Measurements from ENCODE around the gene C10orf120.

Gene C10orf120

GRCh38 chr10:122658356-122659049 lies 41.1 kb downstream of the C10orf120 start:
- no peak for TF ChIP-seq CTCF (conservative IDR thresholded peaks at IDR 0.05; ENCODE audit: low read depth, low read length)
- H3K4me3 ChIP-seq (ENCODE audit: low read depth, low read length): no peak overlapping the region
- no peak for DNase-seq (ENCODE audit: low read depth)

- DNase-seq (ENCODE audit: low read depth): no peak
- no peak overlapping the region for H3K4me3 ChIP-seq (ENCODE audit: low read depth, low read length)
- no peak for TF ChIP-seq CTCF (conservative IDR thresholded peaks at IDR 0.05; ENCODE audit: low read depth, low read length)
Observed at GRCh38 chr10:122657729-122658128, 41.9 kb downstream of the C10orf120 start.

- TF ChIP-seq CTCF (conservative IDR thresholded peaks at IDR 0.05; ENCODE audit: low read depth, low read length): no peak
- DNase-seq (ENCODE audit: low read depth): no peak
- no peak overlapping the region for H3K4me3 ChIP-seq (ENCODE audit: low read depth, low read length)
Observed at GRCh38 chr10:122657255-122657654, 42.4 kb downstream of the C10orf120 start.

- H3K4me3 ChIP-seq (ENCODE audit: low read depth, low read length): no peak overlapping the region
- no peak for DNase-seq (ENCODE audit: low read depth)
- TF ChIP-seq CTCF (conservative IDR thresholded peaks at IDR 0.05; ENCODE audit: low read depth, low read length): no peak
Observed at GRCh38 chr10:122656741-122657140, 42.9 kb downstream of the C10orf120 start.

GRCh38 chr10:122656308-122656705 lies 43.3 kb downstream of the C10orf120 start:
- no peak for TF ChIP-seq CTCF (conservative IDR thresholded peaks at IDR 0.05; ENCODE audit: low read depth, low read length)
- DNase-seq (ENCODE audit: low read depth): no peak
- H3K4me3 ChIP-seq (ENCODE audit: low read depth, low read length): no peak overlapping the region

GRCh38 chr10:122655524-122656307 lies 43.9 kb downstream of the C10orf120 start:
- DNase-seq (ENCODE audit: low read depth): no peak
- no peak for TF ChIP-seq CTCF (conservative IDR thresholded peaks at IDR 0.05; ENCODE audit: low read depth, low read length)
- H3K4me3 ChIP-seq (ENCODE audit: low read depth, low read length): no peak overlapping the region
